Left hindlimb (tissue), 1 donor: ENCODE data around the gene FAM200A.
"Not testable (repeated sequence)": the region's sequence is repeated elsewhere in the genome, so short reads cannot be mapped to it uniquely, and the experiment has no call there.

Source experiments
- DNase-seq: peaks from one replicate; pipeline ENCODE4 v3.0.0-alpha.2; 2018

Gene FAM200A

GRCh38 chr7:99551767-99552463 lies at the start of gene FAM200A:
Gene FAM200A, minus strand, starts transcription at chr7:99552114. Its CDS starts 3,707 bp downstream, at chr7:99548407.
- peak; percentile 93 for DNase-seq

GRCh38 chr7:99599836-99600235 lies 47.9 kb upstream of the FAM200A start:
- DNase-seq: no peak

- no peak for DNase-seq
Measured at GRCh38 chr7:99597762-99598501, 46.0 kb upstream of the FAM200A start, which contains the start of gene TMEM225B. Gene TMEM225B, plus strand, starts transcription at chr7:99598267. Its CDS starts 6,122 bp downstream, at chr7:99604389.

DNA sequence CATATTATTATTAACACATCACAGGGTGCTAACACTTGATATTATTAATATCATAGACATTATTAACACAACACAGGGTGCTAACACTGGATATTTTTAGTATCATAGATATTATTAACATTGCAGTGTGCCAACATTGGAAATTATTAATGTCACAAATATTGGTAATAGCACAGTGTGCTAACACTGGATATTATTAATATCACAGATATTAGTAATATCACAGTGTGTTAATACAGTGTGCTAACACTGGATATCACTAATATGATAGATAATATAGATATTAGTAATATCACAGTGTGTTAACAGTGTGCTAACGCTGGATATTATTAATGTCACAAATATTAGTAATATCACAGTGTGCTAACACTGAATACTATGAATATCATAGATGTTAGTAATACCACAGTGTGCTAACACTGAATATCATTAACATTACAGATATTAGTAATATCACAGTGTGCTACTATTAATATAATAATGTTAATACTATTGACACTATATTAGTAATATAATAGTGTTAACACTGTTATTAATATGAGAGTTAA lies 44.6 kb upstream of the FAM200A start:
- no peak for DNase-seq

DNA sequence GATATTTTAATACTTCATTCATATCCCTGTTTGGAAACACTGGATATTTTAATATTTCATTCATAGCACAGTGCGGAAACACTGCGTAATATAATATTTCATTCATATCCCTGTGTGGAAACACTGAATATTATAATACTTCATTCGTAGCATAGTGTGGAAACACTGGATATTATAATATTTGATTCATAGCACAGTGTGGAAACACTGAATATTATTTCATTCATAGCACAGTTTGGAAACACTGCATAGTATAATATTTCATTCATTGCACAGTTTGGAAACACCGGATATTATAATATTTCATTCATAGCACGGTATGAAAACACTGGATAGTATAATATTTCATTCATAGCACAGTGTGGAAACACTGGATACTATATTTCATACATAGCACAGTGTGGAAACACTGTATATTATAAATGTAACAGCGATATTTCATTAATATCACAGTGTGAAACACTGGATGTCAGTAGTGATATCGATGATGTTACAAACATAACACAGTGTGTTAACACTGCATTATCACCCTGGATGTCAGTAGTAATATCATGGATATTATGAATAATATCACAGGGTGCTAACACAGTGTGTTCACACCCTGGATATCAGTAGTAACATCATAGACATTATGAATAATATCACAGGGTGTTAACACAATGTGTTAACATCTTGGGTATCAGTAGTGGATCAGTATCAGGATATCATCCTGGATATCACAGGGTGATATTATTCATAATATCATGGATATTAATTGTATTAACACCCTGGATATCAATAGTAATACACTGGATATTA lies 43.2 kb upstream of the FAM200A start:
- DNase-seq: no peak

- no peak for DNase-seq
Measured at GRCh38 chr7:99588868-99589267, 37.0 kb upstream of the FAM200A start.

DNA sequence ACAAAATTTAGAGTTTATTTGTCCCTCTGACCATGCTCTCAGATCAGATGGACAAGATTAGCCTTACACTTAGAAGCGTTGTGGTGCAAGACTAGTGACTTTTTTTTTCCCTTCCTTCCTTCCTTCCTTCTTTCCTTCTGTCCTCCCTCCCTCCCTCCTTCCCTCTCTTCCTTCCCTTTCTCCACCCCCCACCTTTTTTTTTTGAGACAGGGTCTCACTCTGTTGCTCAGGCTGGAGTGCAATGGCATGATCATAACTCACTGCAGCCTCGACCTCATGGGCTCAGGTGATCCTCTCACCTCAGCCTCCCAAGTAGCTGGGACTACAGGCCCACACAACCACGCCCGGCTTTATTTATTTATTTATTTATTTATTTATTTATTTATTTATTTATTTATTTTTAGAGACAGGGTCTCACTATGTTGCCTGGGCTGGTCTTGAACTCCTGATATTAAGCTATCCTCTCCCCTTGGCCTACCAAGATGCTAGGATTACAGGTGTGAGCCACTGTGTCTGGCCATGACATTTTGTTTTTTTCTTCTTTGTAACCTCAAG lies 28.9 kb upstream of the FAM200A start:
- DNase-seq: not testable (repeated sequence)

DNA sequence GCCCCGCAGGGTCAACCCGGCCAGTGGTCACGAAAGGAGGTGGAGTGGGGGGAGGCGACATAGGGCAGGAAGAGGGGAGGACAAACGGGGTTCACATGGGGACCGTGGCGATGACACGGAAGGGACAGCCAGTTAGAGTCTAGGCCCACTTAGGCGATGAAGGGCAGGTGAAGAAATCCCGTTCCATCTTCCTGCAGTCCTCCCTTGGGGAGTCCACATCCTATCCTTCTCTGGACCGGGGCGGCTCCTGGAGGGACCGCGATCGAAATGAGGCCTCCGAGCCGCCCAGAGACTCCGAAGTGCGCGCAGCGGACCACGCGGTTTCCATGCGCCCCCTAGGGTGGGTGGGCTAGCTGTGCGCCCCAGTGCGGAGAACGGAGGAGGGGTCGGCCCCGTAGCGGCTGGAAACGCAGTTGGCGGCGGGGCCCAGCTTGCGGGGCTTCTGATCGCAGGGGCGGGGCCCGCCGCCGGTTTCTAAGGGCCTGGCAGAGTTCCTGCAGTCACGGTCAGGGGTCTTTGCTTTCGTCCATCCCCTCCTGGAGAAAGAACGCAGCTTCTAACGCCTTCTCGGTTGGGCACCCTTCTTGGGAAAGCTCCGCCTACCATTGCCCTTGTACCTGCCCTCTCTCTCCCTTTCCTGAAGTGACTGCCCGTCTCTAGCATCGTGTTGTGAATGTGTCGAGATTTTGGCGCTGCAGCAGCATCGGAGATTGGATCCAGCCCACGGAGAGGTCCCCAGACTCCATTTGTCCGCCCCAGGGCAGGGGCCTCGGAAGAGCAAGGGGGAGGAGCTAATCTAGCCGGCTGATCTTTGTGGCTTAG lies 28.3 kb upstream of the FAM200A start:
- DNase-seq: peak; percentile 54

DNA sequence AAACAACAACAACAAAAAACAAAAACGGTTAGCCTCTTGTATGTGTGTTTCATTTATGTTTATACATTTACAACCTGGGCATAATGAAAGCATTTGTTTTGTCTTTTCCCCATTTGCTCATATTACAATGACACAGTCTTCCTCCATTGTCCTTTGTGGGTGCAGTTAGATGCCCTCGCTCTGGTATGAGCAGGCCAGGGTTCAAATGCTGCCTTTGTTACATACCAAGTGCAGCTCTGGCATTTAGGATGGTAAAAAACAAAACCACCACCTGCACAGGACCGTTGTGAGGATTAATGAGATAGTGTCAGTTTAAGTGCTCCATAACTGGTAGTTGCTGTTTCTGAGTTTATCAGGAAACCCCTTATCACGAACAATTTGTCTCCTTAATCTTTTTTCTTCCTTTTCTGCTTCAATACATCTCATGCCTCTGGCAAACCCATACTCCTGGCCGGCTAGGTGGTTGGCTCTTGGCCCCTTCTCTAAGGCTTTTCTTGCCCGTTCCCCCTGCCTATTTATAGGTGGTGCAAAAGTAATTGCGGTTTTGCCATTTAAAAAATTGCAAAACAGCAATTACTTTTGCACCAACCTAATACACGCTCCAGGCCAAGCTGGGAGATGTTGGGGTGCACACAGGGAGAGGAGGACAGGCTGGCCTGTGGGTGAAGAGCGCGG lies 27.5 kb upstream of the FAM200A start:
- DNase-seq: no peak

GRCh38 chr7:99576251-99576650 lies 24.3 kb upstream of the FAM200A start:
- DNase-seq: no peak

- no peak for DNase-seq
Measured at GRCh38 chr7:99573257-99573656, 21.3 kb upstream of the FAM200A start.

GRCh38 chr7:99571768-99572167 lies 19.9 kb upstream of the FAM200A start:
- no peak for DNase-seq

DNA sequence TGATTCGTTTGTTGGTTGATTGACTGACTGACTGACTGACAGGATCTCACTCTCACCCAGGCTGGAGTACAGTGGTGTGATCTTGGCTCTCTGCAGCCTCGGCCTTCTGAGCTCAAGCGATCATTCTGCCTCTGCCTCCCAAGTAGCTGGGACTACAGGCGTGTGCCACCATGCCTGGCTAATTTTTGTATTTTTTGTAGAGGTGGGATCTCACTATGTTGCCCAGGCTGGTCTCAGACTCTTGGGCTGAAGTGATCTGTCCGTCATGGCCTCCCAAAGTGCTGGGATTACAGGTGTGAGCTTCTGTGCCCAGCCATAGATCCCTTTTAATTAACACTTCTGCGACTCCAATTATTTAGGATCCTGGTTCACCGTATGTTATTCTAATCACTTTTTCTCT lies 16.9 kb upstream of the FAM200A start:
- not testable (repeated sequence) for DNase-seq

DNA sequence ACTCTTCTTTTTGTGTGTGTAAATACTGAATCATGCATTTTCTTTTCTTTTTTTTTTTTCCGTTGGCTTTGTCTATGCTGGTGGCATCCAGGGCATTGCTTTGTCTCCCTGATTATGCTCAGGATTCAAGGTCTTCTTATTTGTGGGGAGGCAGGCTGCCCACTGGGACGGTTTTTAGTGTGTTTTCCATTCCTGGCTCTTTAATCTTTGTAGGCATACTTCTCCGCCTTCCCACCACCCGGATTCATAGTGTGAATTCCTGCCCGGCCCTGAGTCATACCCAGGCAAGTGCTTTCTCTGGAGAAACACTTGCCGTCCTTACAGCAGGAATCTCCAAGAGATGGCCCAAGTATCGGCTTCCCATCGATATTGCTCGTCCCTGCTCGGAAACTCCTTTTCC lies 11.7 kb upstream of the FAM200A start:
- DNase-seq: no peak

GRCh38 chr7:99562832-99563231 lies 10.9 kb upstream of the FAM200A start:
- no peak for DNase-seq

DNA sequence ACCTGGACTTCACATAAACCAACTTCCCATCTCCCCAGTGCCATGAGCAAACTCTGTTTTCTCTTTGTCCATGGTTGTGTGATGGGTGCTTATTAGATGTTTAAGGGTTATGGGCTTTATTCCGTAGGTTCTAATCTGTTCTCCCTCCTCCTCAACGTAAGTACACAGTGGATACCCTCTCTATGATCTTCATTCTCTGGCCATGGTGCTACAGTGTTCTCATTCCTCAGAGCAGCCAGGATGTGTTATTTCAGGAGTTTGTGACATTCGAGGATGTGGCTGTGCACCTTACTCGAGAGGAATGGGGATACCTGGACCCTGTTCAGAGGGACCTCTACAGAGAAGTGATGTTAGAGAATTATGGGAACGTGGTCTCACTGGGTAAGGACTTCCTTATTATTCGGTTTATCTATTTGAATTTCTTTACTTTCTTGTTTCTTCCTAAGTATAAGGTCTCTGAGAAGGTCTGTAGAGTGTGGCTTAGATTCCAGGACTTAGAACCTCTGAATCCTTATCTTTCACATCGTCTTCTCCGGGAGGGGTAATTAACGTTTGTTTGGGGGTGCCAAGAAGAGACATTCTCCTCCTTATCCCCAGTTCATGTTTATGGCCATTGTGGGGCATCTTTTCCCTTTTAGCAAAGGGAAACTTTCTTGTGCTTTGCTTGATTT lies 10.3 kb upstream of the FAM200A start:
- DNase-seq: no peak

DNA sequence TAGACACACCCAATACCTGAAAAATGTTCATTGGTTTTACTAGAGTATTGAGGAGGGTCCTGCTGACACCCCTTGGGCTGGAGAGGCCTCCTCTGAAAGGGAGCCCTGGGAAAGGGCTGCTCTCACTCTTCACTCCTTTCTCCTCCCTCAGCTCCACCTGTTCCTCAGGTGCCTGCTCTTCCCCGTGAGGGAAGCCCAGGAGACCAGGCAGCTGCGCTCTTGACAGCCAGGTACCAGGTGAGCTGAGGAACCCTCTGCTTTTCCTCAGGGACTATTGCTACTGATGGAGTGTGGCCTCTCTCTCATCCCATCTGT lies 9.8 kb upstream of the FAM200A start:
- DNase-seq: no peak

- DNase-seq: no peak
Measured at GRCh38 chr7:99560834-99561736, 9.2 kb upstream of the FAM200A start.

- DNase-seq: no peak
Measured at GRCh38 chr7:99559175-99559915, 7.4 kb upstream of the FAM200A start.
